DMS153 (cell line): ENCODE data around the gene CILP2.

Experiments
- DNase-seq: peaks from one replicate; lab custom pipeline; 2025; lab: John Stamatoyannopoulos, UW

The CILP2 gene

DNA sequence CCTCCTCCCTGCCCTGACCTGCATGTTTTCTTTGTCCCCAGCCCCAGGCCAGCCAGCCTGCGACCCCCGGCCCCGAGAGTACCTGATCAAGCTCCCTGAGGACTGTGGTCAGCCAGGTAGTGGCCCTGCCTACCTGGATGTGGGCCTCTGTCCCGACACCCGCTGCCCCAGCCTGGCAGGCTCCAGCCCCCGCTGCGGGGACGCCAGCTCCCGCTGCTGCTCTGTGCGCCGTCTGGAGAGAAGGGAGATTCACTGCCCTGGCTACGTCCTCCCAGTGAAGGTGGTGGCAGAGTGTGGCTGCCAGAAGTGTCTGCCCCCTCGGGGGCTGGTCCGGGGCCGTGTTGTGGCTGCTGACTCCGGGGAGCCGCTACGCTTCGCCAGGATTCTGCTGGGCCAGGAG is 5.6 kb downstream of the CILP2 start:
- no peak for DNase-seq

DNA sequence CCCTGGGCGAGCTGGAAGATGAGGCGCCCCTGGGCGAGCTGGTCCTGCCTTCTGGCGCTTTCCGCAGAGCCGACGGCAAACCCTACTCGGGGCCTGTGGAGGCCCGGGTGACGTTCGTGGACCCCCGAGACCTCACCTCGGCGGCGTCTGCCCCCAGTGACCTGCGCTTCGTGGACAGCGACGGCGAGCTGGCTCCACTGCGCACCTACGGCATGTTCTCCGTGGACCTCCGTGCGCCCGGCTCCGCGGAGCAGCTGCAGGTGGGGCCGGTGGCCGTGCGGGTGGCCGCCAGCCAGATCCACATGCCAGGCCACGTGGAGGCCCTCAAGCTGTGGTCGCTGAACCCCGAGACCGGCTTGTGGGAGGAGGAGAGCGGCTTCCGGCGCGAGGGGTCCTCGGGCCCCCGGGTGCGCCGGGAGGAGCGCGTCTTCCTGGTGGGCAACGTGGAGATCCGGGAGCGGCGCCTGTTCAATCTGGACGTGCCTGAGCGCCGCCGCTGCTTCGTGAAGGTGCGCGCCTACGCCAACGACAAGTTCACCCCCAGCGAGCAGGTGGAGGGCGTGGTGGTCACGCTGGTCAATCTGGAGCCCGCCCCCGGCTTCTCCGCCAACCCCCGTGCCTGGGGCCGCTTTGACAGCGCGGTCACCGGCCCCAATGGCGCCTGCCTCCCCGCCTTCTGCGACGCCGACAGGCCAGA is 6.3 kb downstream of the CILP2 start:
- DNase-seq: no peak

DNA sequence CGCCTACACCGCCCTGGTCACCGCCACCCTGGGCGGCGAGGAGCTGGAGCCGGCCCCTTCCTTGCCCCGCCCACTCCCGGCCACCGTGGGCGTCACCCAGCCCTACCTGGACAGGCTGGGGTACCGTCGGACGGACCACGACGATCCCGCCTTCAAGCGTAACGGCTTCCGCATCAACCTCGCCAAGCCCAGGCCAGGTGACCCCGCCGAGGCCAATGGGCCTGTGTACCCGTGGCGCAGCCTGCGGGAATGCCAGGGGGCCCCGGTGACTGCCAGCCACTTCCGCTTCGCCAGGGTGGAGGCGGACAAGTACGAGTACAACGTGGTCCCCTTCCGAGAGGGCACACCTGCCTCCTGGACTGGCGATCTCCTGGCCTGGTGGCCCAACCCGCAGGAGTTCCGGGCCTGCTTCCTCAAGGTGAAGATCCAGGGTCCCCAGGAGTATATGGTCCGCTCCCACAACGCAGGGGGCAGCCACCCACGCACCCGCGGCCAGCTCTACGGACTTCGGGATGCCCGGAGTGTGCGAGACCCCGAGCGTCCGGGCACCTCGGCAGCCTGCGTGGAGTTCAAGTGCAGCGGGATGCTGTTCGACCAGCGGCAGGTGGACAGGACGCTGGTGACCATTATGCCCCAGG is 7.0 kb downstream of the CILP2 start:
- no peak for DNase-seq

- DNase-seq: no peak
Observed at GRCh38 chr19:19545707-19546106, 7.6 kb downstream of the CILP2 start.

GRCh38 chr19:19546751-19547162 is 8.7 kb downstream of the CILP2 start:
- DNase-seq: no peak

DNA sequence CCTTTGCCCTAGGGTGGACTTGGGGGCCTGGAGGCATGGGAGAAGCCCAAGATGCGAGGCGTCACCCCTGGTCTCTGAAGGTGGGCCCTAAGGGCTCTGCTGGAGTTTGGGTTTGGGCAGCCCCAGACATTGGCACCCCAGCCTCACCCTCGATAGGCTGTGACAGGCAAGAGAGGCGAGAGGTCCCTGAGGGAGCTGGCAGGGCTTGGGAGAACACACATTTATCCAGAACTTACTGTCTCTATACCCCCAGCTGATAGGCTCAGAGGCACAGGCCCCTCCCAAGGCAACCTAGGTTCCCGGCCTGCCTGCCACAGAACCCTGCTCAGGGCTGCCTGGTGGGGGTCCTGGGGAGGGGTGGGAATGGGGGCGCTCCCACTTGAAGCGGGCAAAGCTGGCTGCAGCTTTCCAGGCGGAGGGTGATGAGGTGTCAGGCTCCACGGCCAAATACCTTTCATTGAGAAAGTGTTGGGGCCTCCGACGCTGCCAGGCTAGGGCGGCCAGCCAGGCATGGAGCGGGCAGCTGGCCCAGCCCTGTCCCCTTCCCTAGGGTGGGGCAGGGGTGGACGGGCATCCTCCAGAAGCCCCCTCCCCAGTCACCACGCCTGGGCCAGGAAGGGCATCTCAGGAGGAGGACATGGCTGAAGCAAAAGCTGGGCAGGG is 9.7 kb downstream of the CILP2 start:
- DNase-seq: no peak

GRCh38 chr19:19548915-19549759 is 11.1 kb downstream of the CILP2 start:
- DNase-seq: no peak

DNA sequence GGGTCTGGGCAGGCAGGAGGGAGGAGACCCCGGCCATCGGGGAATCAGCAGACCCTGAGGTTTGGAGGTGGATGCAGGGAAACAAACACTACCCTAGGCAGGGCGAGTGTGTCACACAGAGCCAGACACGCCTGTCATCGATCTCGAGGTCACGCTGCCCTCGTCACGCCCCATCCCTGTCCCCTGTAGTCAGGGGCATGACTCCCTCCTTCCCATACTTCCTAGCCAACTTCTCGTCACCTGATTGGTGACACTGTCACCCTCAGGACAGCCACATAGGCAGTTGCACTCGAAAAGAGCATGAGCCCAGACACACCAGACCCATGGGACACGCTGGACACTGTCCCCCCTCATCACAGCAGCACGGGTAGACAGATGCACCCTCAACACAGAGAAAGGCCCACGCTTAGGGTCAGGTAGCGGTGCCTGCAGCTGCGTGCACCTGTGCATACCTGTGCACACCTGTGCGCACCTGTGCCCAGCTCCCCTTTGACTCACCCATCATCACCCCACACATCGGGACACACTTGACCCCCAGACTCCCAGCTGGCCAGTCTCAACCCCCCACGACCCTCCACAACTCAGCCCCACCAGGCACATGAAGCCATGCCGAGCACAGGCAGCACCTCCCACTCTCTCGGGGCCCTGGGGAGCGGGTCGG is 11.9 kb downstream of the CILP2 start:
- DNase-seq: no peak

- DNase-seq: no peak
Observed at GRCh38 chr19:19550485-19550929, 12.4 kb downstream of the CILP2 start.

- DNase-seq: no peak
Observed at GRCh38 chr19:19550972-19551852, 13.1 kb downstream of the CILP2 start.

DNA sequence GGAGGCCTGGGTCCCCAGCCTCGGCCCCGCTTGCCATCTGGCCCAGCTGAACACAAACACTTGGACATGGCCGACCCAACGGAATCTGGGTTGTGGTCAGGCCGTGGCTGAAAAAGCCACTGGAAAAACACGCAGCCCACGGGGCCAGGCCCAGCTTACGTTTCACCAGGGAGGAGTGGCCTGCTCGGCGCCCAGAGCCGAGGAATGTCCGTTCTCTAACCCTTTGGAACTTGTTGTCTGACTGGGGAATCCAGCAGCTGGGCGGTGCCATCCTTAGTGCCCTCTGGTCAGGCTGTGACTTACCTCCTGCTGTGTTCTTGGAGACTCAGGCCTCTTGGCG is 13.8 kb downstream of the CILP2 start:
- DNase-seq: no peak

- DNase-seq: no peak
Observed at GRCh38 chr19:19552798-19553197, 14.7 kb downstream of the CILP2 start.

DNA sequence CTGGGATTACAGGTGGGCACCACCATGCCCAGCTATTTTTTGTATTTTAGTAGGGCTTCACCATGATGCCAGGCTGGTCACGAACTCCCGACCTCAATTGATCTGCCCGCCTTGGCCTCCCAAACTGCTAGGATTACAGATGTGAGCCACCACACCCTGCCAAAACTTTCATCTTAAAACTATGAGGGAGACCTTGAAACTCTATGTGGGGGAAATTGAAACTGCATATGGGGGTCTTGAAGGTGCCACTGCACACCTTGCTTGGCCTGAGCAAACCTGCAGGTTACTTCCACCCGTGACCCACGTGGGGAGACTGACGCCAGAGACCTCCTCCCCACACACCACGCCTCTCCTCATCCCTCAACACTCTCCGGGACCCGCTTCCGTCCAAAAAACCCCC is 15.6 kb downstream of the CILP2 start:
- no peak for DNase-seq

GRCh38 chr19:19554074-19555023 is 16.3 kb downstream of the CILP2 start:
- DNase-seq: no peak

GRCh38 chr19:19558055-19558454 is 20.0 kb downstream of the CILP2 start:
- DNase-seq: no peak

GRCh38 chr19:19558636-19559035 is 20.6 kb downstream of the CILP2 start:
- no peak for DNase-seq

DNA sequence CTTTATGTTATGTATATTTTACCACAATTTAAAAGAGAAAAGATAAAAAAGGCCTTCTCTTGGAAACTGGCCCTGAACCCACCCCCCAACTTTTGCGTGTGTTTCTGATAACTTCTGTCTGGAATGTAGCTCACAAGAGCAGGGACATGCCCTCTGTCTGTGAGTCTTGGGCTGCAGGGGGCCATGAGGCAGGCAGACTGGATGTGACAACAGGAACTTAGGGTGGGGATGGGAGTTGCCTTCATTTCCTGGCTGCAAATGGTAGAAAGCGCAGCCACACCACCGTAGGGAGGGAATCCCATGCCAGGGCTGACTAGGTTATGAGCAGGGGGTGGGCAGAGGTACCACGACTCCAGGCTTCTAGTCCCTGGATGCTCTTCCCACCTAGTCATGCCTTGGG is 21.9 kb downstream of the CILP2 start:
- no peak for DNase-seq

- no peak for DNase-seq
Observed at GRCh38 chr19:19561946-19562664, 24.0 kb downstream of the CILP2 start.
